Spinal cord (tissue), 10 donors: Measurements from ENCODE around the gene CENPW. TPM values are rescaled to one million over a fixed set of nuclear protein-coding genes. Genes with fewer than 3 reads are reported as not detected.

Experiments used
- DNase-seq, 6 donors: peaks; one replicate each; pipeline versions ENCODE4 v3.0.0 to v3.0.0-alpha.2; 2013 to 2015; ENCODE audit warnings: low spot score in 6 of 6, low read depth in 4 of 6
- H3K27ac ChIP-seq: one replicate; pipeline ENCODE4 v1.5.1; 2013; ENCODE audit warnings: low read depth, low read length, control low read depth
- H3K27me3 ChIP-seq: one replicate; pipeline ENCODE4 v1.6.1; 2013; ENCODE audit warnings: low read length; ENCODE audit not compliant: control insufficient read depth, insufficient read depth
- H3K36me3 ChIP-seq: one replicate; pipeline ENCODE4 v1.6.1; 2013; ENCODE audit warnings: low read length; ENCODE audit not compliant: control insufficient read depth, insufficient read depth
- H3K4me1 ChIP-seq: one replicate; pipeline ENCODE4 v1.6.1; 2013; ENCODE audit warnings: low read length; ENCODE audit not compliant: control insufficient read depth, insufficient read depth
- H3K4me3 ChIP-seq: one replicate; pipeline ENCODE4 v1.5.1; 2013; ENCODE audit warnings: low read depth, low read length, control low read depth
- H3K9me3 ChIP-seq: one replicate; pipeline ENCODE4 v1.6.1; 2013; ENCODE audit warnings: low read length; ENCODE audit not compliant: control insufficient read depth, insufficient read depth
- WGBS: methylation state at CpG from one replicate; pipeline ENCODE4 v1.1.5; 2013; ENCODE audit warnings: missing lambda C conversion rate; ENCODE audit not compliant: insufficient coverage; 5-methylcytosine and 5-hydroxymethylcytosine counted together
- polyA plus RNA-seq, 2 donors: library from polyadenylated mRNA; unstranded; fragments of 120-200 nt; gene quantifications; one replicate each; pipeline ENCODE4 v1.2.1, GENCODE V29; 2013; ENCODE audit not compliant: insufficient read length in 2 of 2
- total RNA-seq, 2 donors: library from RNA; depleted of rRNA in 1 of 2; stranded (reverse); fragments of 120-200 nt in 1 of 2; fragments of >200 nt in 1 of 2; gene quantifications; one replicate each; pipeline versions ENCODE4 v1.2.3 to v1.2.4, GENCODE V29; 2013 to 2014
- donor health status: healthy.

The CENPW gene
- total and polyA plus RNA-seq, 4 donors: 3.7 to 15.9 (median 12.0) TPM

GRCh38 chr6:126385536-126385935 is 45.6 kb downstream of the CENPW start:
- no CpG with 5 or more reads among the region's 1 CpG for WGBS
- no peaks in the 10 kb centered on the region for H3K27me3 ChIP-seq
- H3K4me3 ChIP-seq: no peak overlapping the region
- DNase-seq: no peak
- H3K9me3 ChIP-seq: peaks cover 8% of the 10 kb centered on the region
- H3K27ac ChIP-seq: no peak overlapping the region
- H3K4me1 ChIP-seq: no peaks in the 10 kb centered on the region
- H3K36me3 ChIP-seq: no peaks in the 10 kb centered on the region

- H3K27ac ChIP-seq: no peak overlapping the region
- H3K4me1 ChIP-seq: no peaks in the 10 kb centered on the region
- no peaks in the 10 kb centered on the region for H3K27me3 ChIP-seq
- H3K36me3 ChIP-seq: no peaks in the 10 kb centered on the region
- no peak for DNase-seq
- H3K9me3 ChIP-seq: peaks cover 7% of the 10 kb centered on the region
- WGBS: no CpG with 5 or more reads among the region's 3 CpGs
- H3K4me3 ChIP-seq: no peak overlapping the region
Measured at GRCh38 chr6:126388104-126388598, 48.2 kb downstream of the CENPW start.

- WGBS: 76% methylated on average over 2 of the region's 2 CpGs
- no peaks in the 10 kb centered on the region for H3K27me3 ChIP-seq
- DNase-seq: no peak
- no peak overlapping the region for H3K4me3 ChIP-seq
- no peaks in the 10 kb centered on the region for H3K36me3 ChIP-seq
- H3K9me3 ChIP-seq: no peaks in the 10 kb centered on the region
- H3K4me1 ChIP-seq: no peaks in the 10 kb centered on the region
- H3K27ac ChIP-seq: no peak overlapping the region
Measured at GRCh38 chr6:126396131-126396530, 56.2 kb downstream of the CENPW start.
